ENCODE data around the gene RDH14.

The RDH14 gene

GRCh38 chr2:18519914-18520450 lies 40.5 kb downstream of the RDH14 start:
- DNase-seq = no peak

- no peak for DNase-seq
These were observed 42.0 kb downstream of the RDH14 start for GRCh38 chr2:18518116-18519111.

GRCh38 chr2:18517386-18517785 lies 43.1 kb downstream of the RDH14 start:
- no peak for DNase-seq

- DNase-seq = no peak
These were observed 44.3 kb downstream of the RDH14 start for GRCh38 chr2:18516112-18516511.

GRCh38 chr2:18514526-18515461 lies 45.7 kb downstream of the RDH14 start:
- DNase-seq = no peak

- no peak for DNase-seq
These were observed 49.7 kb downstream of the RDH14 start for GRCh38 chr2:18510775-18511174.

- DNase-seq = no peak
These were observed 53.5 kb downstream of the RDH14 start for GRCh38 chr2:18506883-18507509.

- DNase-seq = no peak
These were observed 54.6 kb downstream of the RDH14 start for GRCh38 chr2:18505703-18506341.

Measured in NCI-H526 (cell line).